Cardiac muscle cell (in vitro differentiated cells and primary cell): ENCODE results near the gene OR10A6. TPM values are rescaled to one million over a fixed set of nuclear protein-coding genes. Genes with fewer than 3 reads are reported as not detected.

Source experiments
- DNase-seq, 2 donors: peaks; one replicate each; pipeline versions ENCODE4 v3.0.0 to v3.0.0-alpha.2; 2010 to 2017; ENCODE audit warnings: low read depth in 1 of 2, low spot score in 1 of 2
- H3K27ac ChIP-seq: fragments of 200-600 bp; sonication (generic); 2 replicates; pipeline ENCODE4 v1.5.1; 2016
- H3K27me3 ChIP-seq: fragments of 200-600 bp; sonication (generic); 2 replicates; pipeline ENCODE4 v1.6.0; 2016; ENCODE audit warnings: control low read depth
- H3K36me3 ChIP-seq: fragments of 200-600 bp; sonication (generic); 2 replicates; pipeline ENCODE4 v1.5.1; 2016; ENCODE audit warnings: control low read depth
- H3K4me1 ChIP-seq: fragments of 200-600 bp; sonication (generic); 2 replicates; pipeline ENCODE4 v1.8.1; 2017; ENCODE audit warnings: low read depth, mild to moderate bottlenecking, mixed run types
- H3K4me3 ChIP-seq: fragments of 200-600 bp; sonication (generic); 2 replicates; pipeline ENCODE4 v1.5.1; 2016; ENCODE audit warnings: mild to moderate bottlenecking
- H3K9me3 ChIP-seq: fragments of 200-600 bp; sonication (generic); 2 replicates; pipeline ENCODE4 v1.5.1; 2017; ENCODE audit warnings: low read depth, mild to moderate bottlenecking, control low read depth
- polyA plus RNA-seq: library from polyadenylated mRNA; unstranded; fragments of >200 nt; fragmentation: Nextera tagmentation; extraction: Ambion mirVana; gene quantifications from 2 replicates; pipeline ENCODE4 v1.2.1, GENCODE V29; 2016
- total RNA-seq: library from RNA; depleted of rRNA; stranded (reverse); fragments of >200 nt; gene quantifications from 2 replicates; pipeline ENCODE4 v1.2.3, GENCODE V29; 2016
- TF ChIP-seq, protein P1 (sequence below): IDR thresholded peaks from 2 replicates; pipeline ENCODE4 v1.5.1; 2012; ENCODE audit warnings: low read depth, mild to moderate bottlenecking, low read length

The OR10A6 gene
- total and polyA plus RNA-seq, 2 experiments from 2014 or later, result not detected

DNA sequence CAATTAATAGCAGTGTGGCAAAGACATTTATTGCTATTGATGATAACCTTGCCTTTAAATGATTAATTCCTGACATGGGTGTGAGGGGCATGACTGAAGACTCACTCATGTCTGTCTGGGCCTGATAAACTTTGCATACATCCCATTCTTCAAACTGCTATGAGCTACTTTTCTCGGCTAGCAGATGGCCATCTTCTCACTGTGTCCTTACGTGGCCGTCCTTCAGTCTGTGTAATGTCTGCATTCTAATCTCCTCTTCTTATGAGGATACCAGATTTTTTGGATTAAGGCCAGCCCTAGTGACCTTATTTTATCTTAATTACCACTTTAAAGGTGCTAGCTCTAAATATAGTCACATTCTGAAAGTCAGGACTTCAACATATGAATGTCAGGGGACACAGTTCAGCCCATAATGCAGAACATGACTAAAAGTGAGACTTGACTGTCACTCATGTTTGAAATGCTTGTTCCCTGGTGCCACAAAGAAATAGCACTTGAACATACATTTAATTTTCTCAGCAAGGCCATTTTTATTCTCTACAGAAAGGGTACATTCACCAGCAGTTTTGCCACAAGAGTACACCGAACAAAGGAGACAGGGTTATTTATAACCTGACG, 32.3 kb downstream of the OR10A6 start:
- H3K9me3 ChIP-seq, result no peaks in the 10 kb centered on the region
- TF ChIP-seq, protein P1, sequence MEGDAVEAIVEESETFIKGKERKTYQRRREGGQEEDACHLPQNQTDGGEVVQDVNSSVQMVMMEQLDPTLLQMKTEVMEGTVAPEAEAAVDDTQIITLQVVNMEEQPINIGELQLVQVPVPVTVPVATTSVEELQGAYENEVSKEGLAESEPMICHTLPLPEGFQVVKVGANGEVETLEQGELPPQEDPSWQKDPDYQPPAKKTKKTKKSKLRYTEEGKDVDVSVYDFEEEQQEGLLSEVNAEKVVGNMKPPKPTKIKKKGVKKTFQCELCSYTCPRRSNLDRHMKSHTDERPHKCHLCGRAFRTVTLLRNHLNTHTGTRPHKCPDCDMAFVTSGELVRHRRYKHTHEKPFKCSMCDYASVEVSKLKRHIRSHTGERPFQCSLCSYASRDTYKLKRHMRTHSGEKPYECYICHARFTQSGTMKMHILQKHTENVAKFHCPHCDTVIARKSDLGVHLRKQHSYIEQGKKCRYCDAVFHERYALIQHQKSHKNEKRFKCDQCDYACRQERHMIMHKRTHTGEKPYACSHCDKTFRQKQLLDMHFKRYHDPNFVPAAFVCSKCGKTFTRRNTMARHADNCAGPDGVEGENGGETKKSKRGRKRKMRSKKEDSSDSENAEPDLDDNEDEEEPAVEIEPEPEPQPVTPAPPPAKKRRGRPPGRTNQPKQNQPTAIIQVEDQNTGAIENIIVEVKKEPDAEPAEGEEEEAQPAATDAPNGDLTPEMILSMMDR, result no peak
- DNase-seq, result no peak
- H3K27me3 ChIP-seq, result no peaks in the 10 kb centered on the region
- H3K4me3 ChIP-seq, result no peak overlapping the region
- no peak overlapping the region for H3K27ac ChIP-seq
- H3K4me1 ChIP-seq, result no peaks in the 10 kb centered on the region
- no peaks in the 10 kb centered on the region for H3K36me3 ChIP-seq

DNA sequence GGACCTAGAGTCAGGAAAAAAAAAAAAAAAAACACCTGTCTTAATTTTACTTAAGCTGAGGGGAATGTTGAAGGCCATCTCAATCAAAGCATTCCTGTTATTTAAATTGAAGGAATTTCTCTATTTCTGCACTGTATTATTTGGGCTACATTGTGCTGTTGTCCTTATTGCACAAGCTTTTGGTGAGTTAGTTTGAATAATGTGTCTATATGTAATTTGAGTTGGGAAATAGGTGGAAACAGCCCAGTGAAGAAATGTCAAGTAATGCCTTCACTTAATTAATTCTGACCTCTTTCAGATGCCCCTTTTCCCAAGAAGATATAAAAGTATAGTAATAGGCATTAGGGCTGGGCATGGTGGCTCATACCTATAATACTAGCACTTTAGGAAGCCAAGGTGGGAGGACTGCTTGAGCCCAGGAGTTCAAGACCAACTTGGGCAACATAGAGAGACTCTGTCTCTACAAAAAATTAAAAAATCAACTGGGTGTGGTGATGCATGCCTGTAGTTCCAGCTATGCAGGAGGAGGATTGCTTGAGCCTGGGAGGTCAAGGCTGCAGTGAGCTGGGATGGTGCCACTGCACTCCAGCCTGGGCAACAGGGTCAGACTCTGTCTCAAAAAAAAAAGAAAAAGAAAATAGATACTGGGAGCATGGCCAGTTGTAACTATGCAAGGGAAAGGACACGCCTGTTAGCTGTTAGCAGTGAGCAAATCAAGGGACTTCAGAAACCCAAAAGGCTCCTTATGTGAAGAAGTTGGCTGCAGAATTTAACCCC, 34.9 kb downstream of the OR10A6 start:
- Histone ChIP-seq H3K9me3 (no peaks in the 10 kb centered on the region), H3K27ac (no peak overlapping the region), H3K27me3 (no peaks in the 10 kb centered on the region), H3K4me1 (no peaks in the 10 kb centered on the region), H3K4me3 (no peak overlapping the region), H3K36me3 (no peaks in the 10 kb centered on the region)
- TF ChIP-seq, protein P1, result no peak
- DNase-seq, result no peak

DNA sequence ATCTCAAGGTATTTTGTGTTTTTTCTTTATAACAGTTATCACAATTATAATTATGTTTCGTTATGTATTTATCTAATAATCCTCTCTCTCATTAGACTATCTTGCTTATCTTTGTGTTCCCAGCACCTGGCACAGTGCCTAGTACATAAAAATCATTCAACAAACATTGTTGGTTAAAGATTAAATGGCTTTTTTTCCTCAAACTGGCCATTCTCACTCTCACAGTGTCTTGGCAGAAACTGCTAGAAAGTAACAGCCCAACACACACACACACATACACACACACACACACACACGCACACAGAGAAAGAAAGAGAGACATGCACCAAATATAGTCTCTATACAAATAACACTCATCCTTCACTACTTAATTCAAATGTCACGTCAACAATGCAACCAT, 36.8 kb downstream of the OR10A6 start:
- no peaks in the 10 kb centered on the region for H3K9me3 ChIP-seq
- DNase-seq, result no peak
- no peak overlapping the region for H3K27ac ChIP-seq
- H3K36me3 ChIP-seq, result no peaks in the 10 kb centered on the region
- H3K4me1 ChIP-seq, result no peaks in the 10 kb centered on the region
- H3K4me3 ChIP-seq, result no peak overlapping the region
- TF ChIP-seq, protein P1, result no peak
- H3K27me3 ChIP-seq, result no peaks in the 10 kb centered on the region

DNA sequence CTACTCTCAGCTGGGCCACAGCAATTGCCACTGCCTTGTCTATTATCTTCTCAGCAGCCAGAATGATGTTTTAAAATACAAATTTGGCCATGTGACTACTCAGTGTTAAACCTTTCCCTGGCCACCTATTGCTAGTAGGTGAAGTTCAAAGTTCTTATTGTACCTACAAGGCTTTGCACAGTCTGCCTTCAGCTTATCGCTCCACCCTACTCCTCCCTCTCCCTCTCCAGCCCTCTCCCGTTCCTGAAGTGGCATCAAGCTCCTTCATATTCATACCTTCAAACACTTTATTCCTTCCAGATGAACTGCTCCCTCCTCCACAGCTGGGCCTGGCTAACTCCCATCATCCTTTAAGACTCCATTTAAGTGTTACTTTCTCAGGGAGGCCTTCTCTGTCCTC, 37.3 kb downstream of the OR10A6 start:
- no peaks in the 10 kb centered on the region for H3K36me3 ChIP-seq
- TF ChIP-seq, protein P1, result no peak
- H3K27ac ChIP-seq, result no peak overlapping the region
- no peaks in the 10 kb centered on the region for H3K9me3 ChIP-seq
- H3K4me3 ChIP-seq, result no peak overlapping the region
- no peak for DNase-seq
- H3K4me1 ChIP-seq, result no peaks in the 10 kb centered on the region
- no peaks in the 10 kb centered on the region for H3K27me3 ChIP-seq

DNA sequence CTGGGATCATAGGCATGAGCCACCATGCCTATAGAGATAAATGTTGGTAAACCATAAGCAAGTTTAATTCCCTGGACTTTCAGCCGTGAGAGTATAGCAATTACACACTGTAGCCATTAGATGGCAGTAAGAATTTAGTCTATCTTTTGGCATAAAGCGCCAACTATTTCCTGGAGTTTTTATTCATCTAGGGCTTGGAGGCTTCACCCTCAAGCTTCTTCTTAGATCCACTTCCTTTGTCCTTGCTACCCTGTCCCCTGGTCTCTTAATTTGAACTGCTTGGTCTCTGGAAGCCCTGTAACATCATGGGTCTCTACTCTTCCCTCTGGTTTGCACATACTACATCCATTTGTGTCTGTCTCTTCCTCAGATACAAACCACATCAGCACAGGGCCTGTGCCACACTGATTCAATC, 38.2 kb downstream of the OR10A6 start:
- DNase-seq, result peak; percentile 66 to 76
- H3K36me3 ChIP-seq, result no peaks in the 10 kb centered on the region
- TF ChIP-seq, protein P1, result peak; percentile 73
- H3K27ac ChIP-seq, result no peak overlapping the region
- H3K4me3 ChIP-seq, result no peak overlapping the region
- no peaks in the 10 kb centered on the region for H3K4me1 ChIP-seq
- no peaks in the 10 kb centered on the region for H3K27me3 ChIP-seq
- H3K9me3 ChIP-seq, result no peaks in the 10 kb centered on the region
